HepG2 (cell line): ENCODE data around the gene NALCN. TPM values are rescaled to one million over a fixed set of nuclear protein-coding genes. Genes with fewer than 3 reads are reported as not detected.

Experiments used
- ATAC-seq: fragments of 200-7000 bp; cut with Tn5 transposase; 3 replicates; pipeline ENCODE4 v1.9.1; 2020; ENCODE audit warnings: mild to moderate bottlenecking, moderate library complexity
- BruUV-seq: library from RNA; stranded (reverse); fragments of 400-500 nt; replicated peaks from 2 replicates; lab custom pipeline; 2021; lab: Mats Ljungman, UMichigan
- CTCF ChIA-PET: fragments of 300-600 bp; formaldehyde crosslinking; extraction: SDS; loops from one replicate; lab custom pipeline; 2021; ENCODE audit warnings: low total read pairs, inconsistent platforms, low intra/inter-chr PET ratio; lab: Yijun Ruan, JAX
- POLR2A ChIA-PET: fragments of 350-600 bp; sonication (Branson Sonifier 250); formaldehyde crosslinking; loops from one replicate; lab custom pipeline; 2020; ENCODE audit warnings: antibody characterized with exemption, inconsistent platforms; lab: Yijun Ruan, JAX
- DNase-seq: peaks from one replicate; pipeline ENCODE4 v3.0.0-alpha.2; 2015; ENCODE audit warnings: low spot score
- FAIRE-seq: peaks from 3 replicates; lab custom pipeline; 2011; peaks lifted over from hg19 to GRCh38; lab: Jason Lieb, UNC
- H2AFZ ChIP-seq: one replicate; pipeline ENCODE4 v1.6.1; 2011; ENCODE audit warnings: low read length, inconsistent platforms
- H3K27ac ChIP-seq: fragments of 300-600 bp; 3 replicates; pipeline ENCODE4 v1.8.0; 2011; ENCODE audit warnings: mixed run types, mild to moderate bottlenecking, mixed read lengths, low read length, inconsistent platforms; ENCODE audit not compliant: insufficient read depth; ENCODE audit errors: extremely low read length
- H3K27me3 ChIP-seq, 2 experiments: fragments of 200-600 bp in 1 of 2; 2 replicates in 1 of 2; 3 replicates in 1 of 2; pipeline versions ENCODE4 v1.6.0 to v1.8.0; 2011; ENCODE audit warnings: low read length in 2 of 2, mild to moderate bottlenecking in 2 of 2, moderate library complexity in 2 of 2, inconsistent platforms in 1 of 2; ENCODE audit not compliant: insufficient read depth in 2 of 2, control insufficient read depth in 1 of 2
- H3K36me3 ChIP-seq, 2 experiments: fragments of 200-600 bp in 1 of 2; replicated peaks in 1 of 2; 2 replicates in 1 of 2; 3 replicates in 1 of 2; pipeline versions ENCODE4 v1.5.1 to v1.8.0; 2011; ENCODE audit warnings: low read length in 2 of 2, inconsistent platforms in 1 of 2; ENCODE audit not compliant: insufficient read depth in 2 of 2, control insufficient read depth in 1 of 2
- H3K4me1 ChIP-seq: 2 replicates; pipeline ENCODE4 v1.5.1; 2012; ENCODE audit warnings: low read length, inconsistent platforms; ENCODE audit not compliant: insufficient read depth
- H3K4me2 ChIP-seq: 2 replicates; pipeline ENCODE4 v1.6.0; 2011; ENCODE audit warnings: low read depth, low read length, inconsistent platforms
- H3K4me3 ChIP-seq, 3 experiments: fragments of 200-600 bp in 1 of 3; sonication (generic), shearing (Covaris generic) in 1 of 3; replicated peaks in 1 of 3; 2 replicates each; pipeline ENCODE4 v1.5.1; 2011 to 2016; ENCODE audit warnings: low read length in 3 of 3, inconsistent platforms in 2 of 3, low read depth in 2 of 3, mild to moderate bottlenecking in 2 of 3, control low read depth in 1 of 3, mixed read lengths in 1 of 3; ENCODE audit not compliant: insufficient read depth in 1 of 3
- H3K79me2 ChIP-seq: one replicate; pipeline ENCODE4 v1.6.1; 2011; ENCODE audit warnings: low read length, inconsistent platforms; ENCODE audit not compliant: insufficient read depth
- H3K9ac ChIP-seq: 2 replicates; pipeline ENCODE4 v1.6.0; 2011; ENCODE audit warnings: mild to moderate bottlenecking, low read depth, low read length, inconsistent platforms; ENCODE audit not compliant: insufficient read depth
- H3K9me3 ChIP-seq: 2 replicates; pipeline ENCODE4 v1.5.1; 2012; ENCODE audit warnings: mild to moderate bottlenecking, low read length
- H4K20me1 ChIP-seq: 2 replicates; pipeline ENCODE4 v1.6.0; 2011; ENCODE audit warnings: inconsistent platforms, mild to moderate bottlenecking, low read length, moderate library complexity; ENCODE audit not compliant: insufficient read depth
- HNF4A ChIP-seq: sonication (generic); formaldehyde crosslinking; IDR thresholded peaks from 2 replicates; pipeline ENCODE4 v1.4.0; 2020; ENCODE audit warnings: missing genetic modification reagents
- MYC ChIP-seq: sonication (generic); formaldehyde crosslinking; IDR thresholded peaks from 2 replicates; pipeline ENCODE4 v1.9.0; 2021; ENCODE audit warnings: missing genetic modification reagents, borderline replicate concordance
- NFYB ChIP-seq: sonication (generic); formaldehyde crosslinking; IDR thresholded peaks from 2 replicates; pipeline ENCODE4 v1.4.0; 2020; ENCODE audit warnings: missing genetic modification reagents
- PHF21A ChIP-seq: sonication (generic); formaldehyde crosslinking; IDR thresholded peaks from 2 replicates; pipeline ENCODE4 v1.5.0; 2020; ENCODE audit warnings: mild to moderate bottlenecking, missing genetic modification reagents
- ZBTB49 ChIP-seq: sonication (generic); formaldehyde crosslinking; IDR thresholded peaks from 2 replicates; pipeline ENCODE4 v1.4.0; 2020; ENCODE audit warnings: missing genetic modification reagents, borderline replicate concordance
- ZFAT ChIP-seq: sonication (generic); formaldehyde crosslinking; conservative IDR thresholded peaks from 2 replicates; pipeline ENCODE4 v1.8.1; 2023; ENCODE audit warnings: missing genetic modification reagents, inconsistent platforms
- ZNF138 ChIP-seq: sonication (generic); formaldehyde crosslinking; IDR thresholded peaks from 2 replicates; pipeline ENCODE4 v1.5.0; 2020; ENCODE audit warnings: mild to moderate bottlenecking, low read depth, missing genetic modification reagents
- ZNF17 ChIP-seq: sonication (generic); formaldehyde crosslinking; IDR thresholded peaks from 2 replicates; pipeline ENCODE4 v1.5.0; 2020; ENCODE audit warnings: mild to moderate bottlenecking, missing genetic modification reagents
- ZNF180 ChIP-seq: sonication (generic); formaldehyde crosslinking; IDR thresholded peaks from 2 replicates; pipeline ENCODE4 v1.4.0; 2020; ENCODE audit warnings: low read depth, missing genetic modification reagents, borderline replicate concordance
- ZNF260 ChIP-seq: sonication (generic); formaldehyde crosslinking; IDR thresholded peaks from 2 replicates; pipeline ENCODE4 v1.4.0; 2020; ENCODE audit warnings: missing genetic modification reagents, low read depth, mild to moderate bottlenecking, borderline replicate concordance
- ZNF343 ChIP-seq: sonication (generic); formaldehyde crosslinking; IDR thresholded peaks from 2 replicates; pipeline ENCODE4 v1.4.0; 2020; ENCODE audit warnings: mild to moderate bottlenecking, missing genetic modification reagents
- ZNF644 ChIP-seq: IDR thresholded peaks from 2 replicates; pipeline ENCODE4 v1.6.1; 2016; ENCODE audit warnings: low read depth
- ZNF724P ChIP-seq: sonication (generic); formaldehyde crosslinking; IDR thresholded peaks from 2 replicates; pipeline ENCODE4 v1.8.0; 2022; ENCODE audit warnings: missing genetic modification reagents, borderline replicate concordance
- ZNF782 ChIP-seq: sonication (generic); formaldehyde crosslinking; IDR thresholded peaks from 2 replicates; pipeline ENCODE4 v1.4.0; 2020; ENCODE audit warnings: missing genetic modification reagents, mild to moderate bottlenecking, borderline replicate concordance
- ZNF83 ChIP-seq: sonication (generic); formaldehyde crosslinking; IDR thresholded peaks from 2 replicates; pipeline ENCODE4 v1.4.0; 2020; ENCODE audit warnings: missing genetic modification reagents, mild to moderate bottlenecking, borderline replicate concordance
- WGBS: methylation state at CpG from one replicate; pipeline ENCODE4 v1.1.6; 2017; ENCODE audit warnings: low lambda C conversion rate; 5-methylcytosine and 5-hydroxymethylcytosine counted together
- in situ Hi-C: cut with HindIII; loops from 2 replicates; pipeline ENCODE4 v1.10.0; 2017; ENCODE audit warnings: low pct_unique_long_range_greater_than_20kb; ENCODE audit not compliant: extremely low pct_ligation_motif_present
- intact Hi-C: fragments of 100-400 bp; cut with micrococcal nuclease; formaldehyde crosslinking; loops from one replicate; pipeline ENCODE4 v1.10.0; 2022; ENCODE audit not compliant: unreplicated experiment
- polyA plus RNA-seq, 8 experiments: library from polyadenylated mRNA; depleted of rRNA in 3 of 8; stranded (reverse) in 7 of 8; unstranded in 1 of 8; fragments of >200 nt; fragmentation: Illumina TruSeq in 4 of 8; extraction: Trizol in 4 of 8; gene quantifications; 2 replicates each; pipeline versions ENCODE4 v1.2.1 to v1.2.3, GENCODE V29; 2011 to 2016; ENCODE audit warnings: low read depth in 4 of 8, missing spikeins in 1 of 8, mixed read lengths in 1 of 8; ENCODE audit not compliant: insufficient read depth in 1 of 8
- total RNA-seq, 5 experiments: library from RNA; depleted of rRNA; stranded (reverse); fragments of >200 nt; fragmentation: Illumina TruSeq; extraction: Trizol; gene quantifications; 2 replicates each; pipeline ENCODE4 v1.2.3, GENCODE V29; 2016; ENCODE audit warnings: low read depth in 1 of 5
- TF ChIP-seq, protein P1 (sequence below): sonication (generic); formaldehyde crosslinking; IDR thresholded peaks from 2 replicates; pipeline ENCODE4 v1.5.0; 2020; ENCODE audit warnings: missing genetic modification reagents, mild to moderate bottlenecking, borderline replicate concordance
- TF ChIP-seq, protein P2 (sequence below): sonication (generic); formaldehyde crosslinking; conservative IDR thresholded peaks from 2 replicates; pipeline ENCODE4 v1.8.1; 2023; ENCODE audit warnings: missing genetic modification reagents

Gene NALCN
- total and polyA plus RNA-seq, 2 of the 13 experiments (the other 11 are each of a cell fraction or from before 2014, with no cell fraction given) = not detected

GRCh38 chr13:101248739-101249514, 167.4 kb downstream of the NALCN start:
- Histone ChIP-seq H3K4me3 (no peak overlapping the region), H3K4me2 (no peak overlapping the region)
- no peak for DNase-seq

More at GRCh38 chr13:101248739-101249514, 167.4 kb downstream of the NALCN start:
- intact Hi-C loops = no loop called here
- Histone ChIP-seq H3K9ac (no peak overlapping the region), H3K79me2 (no peaks in the 10 kb centered on the region), H4K20me1 (no peaks in the 10 kb centered on the region), H3K27me3 (no peaks in the 10 kb centered on the region), H3K27ac (no peak overlapping the region), H2AFZ (no peak overlapping the region), H3K36me3 (no peaks in the 10 kb centered on the region), H3K9me3 (no peaks in the 10 kb centered on the region), H3K4me1 (no peaks in the 10 kb centered on the region)
- no peak for ATAC-seq
- BruUV-seq = no TSS peak
- in situ Hi-C loops = no loop called here
- WGBS = 0% methylated on average over 2 of the region's 2 CpGs
- ChIA-PET CTCF (no interaction called here), POLR2A (no interaction called here)
- no peak for FAIRE-seq
- TF ChIP-seq ZNF782 (CRISPR knock-in tag) (no peak), ZNF343 (no peak), NFYB (CRISPR knock-in tag) (no peak), ZBTB49 (CRISPR knock-in tag) (no peak), ZNF724P (CRISPR knock-in tag) (no peak), ZNF260 (CRISPR knock-in tag) (no peak), ZNF83 (CRISPR knock-in tag) (no peak), ZNF180 (CRISPR knock-in tag) (no peak), ZNF17 (CRISPR knock-in tag) (no peak), HNF4A (CRISPR knock-in tag) (no peak), PHF21A (CRISPR knock-in tag) (no peak), MYC (CRISPR knock-in tag) (no peak), ZFAT (CRISPR knock-in tag) (no peak), ZNF138 (CRISPR knock-in tag) (no peak), ZNF644 (CRISPR knock-in tag) (no peak)
- TF ChIP-seq, protein P1, sequence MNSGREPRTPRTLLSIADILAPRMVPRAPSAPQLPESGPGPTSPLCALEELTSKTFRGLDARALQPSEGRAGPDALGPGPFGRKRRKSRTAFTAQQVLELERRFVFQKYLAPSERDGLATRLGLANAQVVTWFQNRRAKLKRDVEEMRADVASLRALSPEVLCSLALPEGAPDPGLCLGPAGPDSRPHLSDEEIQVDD = no peak
- TF ChIP-seq, protein P2, sequence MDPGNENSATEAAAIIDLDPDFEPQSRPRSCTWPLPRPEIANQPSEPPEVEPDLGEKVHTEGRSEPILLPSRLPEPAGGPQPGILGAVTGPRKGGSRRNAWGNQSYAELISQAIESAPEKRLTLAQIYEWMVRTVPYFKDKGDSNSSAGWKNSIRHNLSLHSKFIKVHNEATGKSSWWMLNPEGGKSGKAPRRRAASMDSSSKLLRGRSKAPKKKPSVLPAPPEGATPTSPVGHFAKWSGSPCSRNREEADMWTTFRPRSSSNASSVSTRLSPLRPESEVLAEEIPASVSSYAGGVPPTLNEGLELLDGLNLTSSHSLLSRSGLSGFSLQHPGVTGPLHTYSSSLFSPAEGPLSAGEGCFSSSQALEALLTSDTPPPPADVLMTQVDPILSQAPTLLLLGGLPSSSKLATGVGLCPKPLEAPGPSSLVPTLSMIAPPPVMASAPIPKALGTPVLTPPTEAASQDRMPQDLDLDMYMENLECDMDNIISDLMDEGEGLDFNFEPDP (CRISPR knock-in tag) = no peak
